Right ventricle myocardium inferior (tissue), 1 donor: ENCODE measurements around the gene NUPR1. TPM values are rescaled to one million over a fixed set of nuclear protein-coding genes. Genes with fewer than 3 reads are reported as not detected.
"Not testable (repeated sequence)": the region's sequence is repeated elsewhere in the genome, so short reads cannot be mapped to it uniquely, and the experiment has no call there.

Source experiments
- ATAC-seq: fragments of 200-7000 bp; cut with Tn5 transposase; one replicate; pipeline ENCODE4 v1.9.1; 2020; ENCODE audit warnings: mild to moderate bottlenecking, moderate library complexity
- DNase-seq: peaks from one replicate; pipeline ENCODE4 v3.0.0; 2021; ENCODE audit errors: missing footprints
- intact Hi-C: fragments of 100-400 bp; cut with DNase I; formaldehyde crosslinking; loops from one replicate; pipeline ENCODE4 v1.11.0; 2022
- total RNA-seq: library from RNA; stranded (reverse); fragmentation: NEBNext Ultra II Directional; extraction: Animal tissue kit (Norgen Biotek cat#: 25700); gene quantifications from one replicate; pipeline ENCODE4 v1.2.1, GENCODE V29; 2021
- donor health status: DM: no; HTN: yes; CAD: no; lungs with severe emphysema.

Gene NUPR1
- total RNA-seq, 1 donor from 2014 or later: 49.6 TPM

DNA sequence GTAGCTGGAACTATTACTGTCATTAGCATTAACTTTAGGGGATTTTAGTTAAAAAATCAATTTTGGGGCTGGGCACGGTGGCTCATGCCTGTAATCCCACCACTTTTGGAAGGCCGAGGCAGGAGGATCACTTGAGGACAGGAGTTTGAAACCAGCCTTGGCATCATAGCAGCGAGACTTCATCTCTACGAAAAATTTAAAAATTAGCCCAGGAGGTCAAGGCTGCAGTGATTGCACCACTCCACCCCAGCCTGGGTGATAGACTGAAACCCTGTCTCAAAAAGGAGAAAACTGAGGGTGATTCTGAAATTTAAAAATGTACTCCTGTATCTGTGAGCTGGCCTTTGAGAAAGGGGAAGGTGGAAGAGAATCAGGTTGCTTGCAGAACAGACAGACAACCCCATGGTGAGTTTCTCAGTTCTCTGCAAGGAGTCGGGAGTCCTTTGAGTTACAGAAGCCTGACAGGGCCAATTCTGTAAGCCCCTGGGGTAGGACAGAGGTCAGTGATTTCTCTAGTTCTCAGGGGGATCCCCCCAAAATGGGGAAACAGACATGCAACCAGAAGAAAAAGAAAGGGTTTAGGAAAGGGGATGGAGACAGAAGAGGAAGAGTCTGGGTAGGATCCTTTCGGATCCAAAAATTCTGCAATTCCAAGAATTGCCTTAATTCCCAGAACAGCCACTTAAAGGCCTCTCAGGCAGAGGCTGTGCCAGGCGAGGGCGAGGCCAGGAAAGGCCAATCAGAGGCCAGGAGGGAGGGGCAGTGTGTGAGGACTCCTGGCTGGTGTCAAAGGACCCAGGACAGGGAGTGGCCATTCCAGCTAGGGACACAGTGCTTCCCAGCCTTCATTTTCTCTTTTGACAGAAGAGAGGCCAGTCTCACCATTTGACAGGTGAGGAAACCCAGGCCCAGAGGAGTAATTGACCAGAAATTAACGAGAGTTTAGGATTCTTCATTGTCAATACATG, 6.7 kb downstream of the NUPR1 start:
- intact Hi-C loops: no loop called here
- DNase-seq (peak; percentile 92), ATAC-seq (peak; percentile 98)

DNA sequence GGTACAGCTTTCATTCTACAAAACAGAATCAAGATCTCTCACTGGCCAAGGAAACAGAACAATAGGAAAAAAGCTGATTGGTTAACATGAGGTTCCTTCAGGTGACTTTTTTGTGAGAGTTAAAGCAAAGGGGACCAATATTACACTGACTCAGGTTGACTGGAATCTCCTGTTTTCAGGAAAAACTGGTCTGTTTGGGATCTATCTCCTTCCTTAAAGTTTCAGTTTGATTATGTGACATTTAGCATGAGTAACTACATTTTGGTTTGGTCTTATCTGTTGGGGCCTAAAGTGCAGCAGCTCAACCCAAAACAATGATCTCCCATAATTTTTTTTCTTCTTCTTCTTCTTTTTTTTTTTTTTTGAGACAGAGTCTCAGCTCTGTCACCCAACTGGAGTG, 9.7 kb downstream of the NUPR1 start:
- intact Hi-C loops: no loop called here
- DNase-seq (no peak), ATAC-seq (no peak)

DNA sequence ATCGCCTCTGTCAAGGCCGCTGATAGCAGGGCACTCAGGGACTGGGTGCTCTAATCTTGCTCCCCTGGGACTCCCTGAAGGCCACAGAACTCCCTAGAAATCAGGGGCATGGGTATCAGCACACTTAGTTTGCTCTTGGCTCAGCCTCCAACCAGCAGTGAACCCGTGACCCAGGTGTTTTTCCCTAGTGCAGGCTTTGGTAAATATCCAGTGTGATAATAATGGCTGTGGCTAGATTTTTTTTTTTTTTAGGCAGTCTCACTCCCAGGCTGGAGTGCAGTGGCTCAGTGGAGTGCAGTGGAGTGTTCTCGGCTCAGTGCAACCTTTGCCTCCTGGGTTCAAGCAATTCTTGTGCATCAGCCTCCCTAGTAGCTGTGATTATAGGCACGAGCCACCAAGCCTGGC, 10.3 kb downstream of the NUPR1 start:
- no peak for DNase-seq
- no peak for ATAC-seq
- intact Hi-C loops: no loop called here

DNA sequence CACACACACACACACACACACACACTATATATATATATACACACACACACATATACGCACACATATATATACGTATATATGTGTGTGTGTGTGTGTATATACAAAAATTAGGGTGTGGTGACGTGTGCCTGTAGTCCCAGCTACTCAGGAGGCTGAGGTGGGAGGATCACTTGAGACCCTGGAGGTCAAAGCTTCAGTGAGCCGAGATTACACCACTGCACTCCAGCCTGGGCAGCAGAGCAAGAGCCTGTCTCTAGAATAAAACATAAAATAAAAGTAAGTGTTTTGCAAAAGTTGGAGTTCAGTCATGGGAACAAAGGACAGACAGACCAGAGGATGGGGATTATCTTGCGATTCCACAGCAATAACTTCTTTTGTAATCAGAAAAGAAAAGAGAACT, 10.8 kb downstream of the NUPR1 start:
- DNase-seq: no peak
- no peak for ATAC-seq
- intact Hi-C loops: no loop called here

DNA sequence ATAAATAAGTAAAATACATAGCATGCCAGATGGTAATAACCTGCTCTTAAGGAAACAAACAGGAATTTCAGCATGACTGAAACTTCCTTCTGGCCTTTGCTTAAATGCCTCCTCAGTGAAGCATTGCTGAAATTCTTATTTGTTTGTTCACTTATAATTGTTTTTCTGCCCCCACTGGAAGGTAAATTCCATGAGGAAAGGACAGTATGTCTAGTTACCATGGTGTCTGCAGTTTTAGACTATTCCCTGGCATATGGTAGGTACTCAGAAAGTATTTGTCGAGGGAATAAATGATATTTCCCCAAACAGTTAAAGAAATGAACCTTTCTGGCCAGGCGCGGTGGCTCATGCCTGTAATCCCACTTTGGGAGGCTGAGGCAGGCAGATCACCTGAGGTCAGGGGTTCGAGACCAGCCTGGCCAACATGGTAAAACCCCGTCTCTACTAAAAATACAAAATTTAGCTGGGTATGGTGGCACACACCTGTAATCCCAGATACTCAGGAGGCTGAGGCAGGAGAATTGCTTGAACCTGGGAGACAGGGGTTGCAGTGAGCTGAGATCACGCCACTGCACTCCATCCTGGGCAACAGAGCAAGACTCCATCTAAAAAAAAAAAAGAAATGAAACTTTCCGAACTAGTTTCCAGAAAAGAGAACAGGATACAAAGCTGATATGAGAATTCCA, 11.5 kb downstream of the NUPR1 start:
- intact Hi-C loops, ATAC-seq: not testable (repeated sequence)

DNA sequence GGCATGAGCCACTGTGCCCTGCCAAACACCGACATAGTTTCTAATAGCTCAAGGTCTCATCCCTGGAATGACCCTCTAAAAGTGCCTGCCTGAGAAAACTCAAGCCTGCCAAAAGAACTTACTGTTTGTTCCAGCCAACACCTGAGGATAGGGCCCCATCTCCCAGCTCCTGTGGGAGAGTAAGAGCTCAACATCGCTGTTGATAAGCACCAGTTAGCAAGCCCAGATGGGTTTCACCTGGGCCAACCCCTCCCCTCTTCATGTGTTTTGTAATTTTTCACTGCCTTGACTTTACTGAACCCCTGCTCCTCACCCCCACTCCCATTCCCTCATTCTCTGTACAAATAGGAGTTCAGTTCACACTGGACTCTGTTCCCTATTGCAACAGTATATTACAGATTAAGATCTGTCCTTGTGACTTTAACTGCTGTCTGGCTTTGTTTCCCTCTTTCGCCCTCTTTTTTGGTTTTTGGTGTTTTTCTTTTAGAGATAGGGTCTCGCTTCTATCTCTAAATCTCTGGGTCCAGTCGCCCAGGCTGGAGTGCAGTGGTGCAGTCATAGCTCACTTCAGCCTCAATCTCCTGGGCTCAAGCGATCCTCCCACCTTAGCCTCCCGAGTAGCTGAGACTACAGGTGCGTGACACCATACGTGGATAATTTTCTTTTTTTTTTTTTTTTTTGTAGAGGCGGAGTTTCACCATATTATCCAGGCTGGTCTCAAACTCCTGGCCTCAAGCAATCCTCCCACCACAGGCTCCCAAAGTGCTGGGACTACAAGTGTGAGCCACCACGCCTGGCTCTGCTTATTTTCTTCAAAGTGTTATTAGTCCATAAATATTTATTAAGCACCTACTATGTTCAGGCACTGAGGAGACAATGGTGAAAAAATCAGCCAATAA, 12.3 kb downstream of the NUPR1 start:
- DNase-seq: no peak
- ATAC-seq: no peak
- intact Hi-C loops: no loop called here

More for the DNA sequence above, 11.5 kb downstream of the NUPR1 start:
- not testable (repeated sequence) for DNase-seq

DNA sequence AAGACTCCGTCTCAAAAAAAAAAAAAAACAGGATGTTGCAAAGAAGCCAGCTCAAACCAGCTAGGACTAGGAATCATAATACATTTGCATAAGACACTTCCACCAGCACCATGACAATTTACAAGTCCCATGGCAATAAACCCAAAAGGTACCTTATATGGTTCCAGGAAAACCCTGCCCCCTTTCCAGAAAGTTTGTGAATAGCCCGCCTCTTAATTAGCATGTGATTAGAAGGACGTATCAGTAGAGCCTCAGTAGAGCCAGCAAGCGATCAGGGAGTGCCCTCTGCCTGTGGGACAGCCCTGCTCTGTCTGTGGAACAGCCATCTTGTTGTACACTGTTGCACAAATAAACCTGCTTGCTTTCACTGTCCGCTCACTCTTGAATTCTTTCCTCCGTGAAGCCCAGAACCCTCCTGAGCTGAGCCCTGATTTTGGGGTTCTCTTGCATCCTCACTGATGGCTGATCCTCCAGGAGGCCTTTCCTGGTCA, 14.0 kb downstream of the NUPR1 start:
- ATAC-seq: no peak
- no peak for DNase-seq
- intact Hi-C loops: no loop called here

DNA sequence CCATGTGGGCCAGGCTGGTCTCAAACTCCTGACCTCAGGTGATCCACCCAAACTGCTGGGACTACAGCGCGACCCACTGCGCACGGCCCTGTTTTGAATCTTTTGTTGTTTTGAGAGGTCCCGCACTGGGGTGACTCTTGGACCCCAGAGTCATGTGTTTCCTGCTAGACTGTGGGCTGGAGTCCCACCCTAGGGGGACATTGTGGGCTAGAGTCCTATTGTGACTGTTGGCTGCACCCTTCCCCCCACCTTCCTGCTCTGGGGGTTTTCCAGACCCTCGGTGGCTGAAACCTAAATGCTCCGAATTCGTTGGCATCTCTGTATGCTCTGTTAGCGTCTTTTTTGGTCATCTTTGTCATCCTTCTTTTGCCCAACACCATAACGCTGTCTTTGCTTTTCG, 16.0 kb downstream of the NUPR1 start:
- ATAC-seq (no peak), DNase-seq (no peak)
- intact Hi-C loops: no loop called here

DNA sequence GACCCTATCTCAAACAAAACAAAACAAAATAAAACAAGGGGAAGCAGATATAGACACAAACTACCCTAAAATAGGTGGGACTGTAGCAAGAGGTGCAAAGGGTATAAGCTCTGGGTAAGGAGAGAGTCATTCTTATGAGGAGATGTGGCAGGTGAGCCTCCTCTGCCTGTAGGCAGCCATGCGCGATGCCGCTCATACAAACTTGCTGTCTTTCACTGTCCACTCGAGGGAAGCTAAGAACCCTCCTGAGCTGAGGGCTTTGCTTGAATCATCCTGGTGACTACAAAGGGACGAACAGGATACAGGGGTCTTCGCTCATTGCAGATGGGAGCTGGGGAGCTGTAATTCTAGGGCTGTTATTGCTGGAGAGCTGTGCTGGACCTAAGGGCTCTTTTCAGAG, 17.3 kb downstream of the NUPR1 start:
- ATAC-seq (no peak), DNase-seq (no peak)
- intact Hi-C loops: no loop called here

DNA sequence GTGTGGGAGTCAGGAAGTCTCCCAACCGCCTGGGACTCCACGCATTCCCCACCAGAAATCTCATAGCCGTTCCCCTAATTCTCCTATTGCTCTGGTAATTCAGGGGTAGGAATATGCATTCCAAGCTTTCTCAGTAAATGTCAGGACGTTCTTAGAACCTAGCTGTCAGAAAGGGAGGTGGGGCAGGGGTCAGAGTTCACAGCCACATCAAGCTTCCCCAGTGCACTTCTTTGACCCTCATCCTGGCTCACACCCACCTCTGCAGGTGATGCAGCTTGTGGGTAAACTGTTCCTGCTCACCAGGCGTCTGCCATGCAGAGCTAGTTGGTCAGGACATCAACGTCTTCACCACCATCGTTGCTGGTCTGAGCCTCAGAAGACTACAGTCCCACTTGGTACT, 18.1 kb downstream of the NUPR1 start:
- no peak for DNase-seq
- no peak for ATAC-seq
- intact Hi-C loops: no loop called here

DNA sequence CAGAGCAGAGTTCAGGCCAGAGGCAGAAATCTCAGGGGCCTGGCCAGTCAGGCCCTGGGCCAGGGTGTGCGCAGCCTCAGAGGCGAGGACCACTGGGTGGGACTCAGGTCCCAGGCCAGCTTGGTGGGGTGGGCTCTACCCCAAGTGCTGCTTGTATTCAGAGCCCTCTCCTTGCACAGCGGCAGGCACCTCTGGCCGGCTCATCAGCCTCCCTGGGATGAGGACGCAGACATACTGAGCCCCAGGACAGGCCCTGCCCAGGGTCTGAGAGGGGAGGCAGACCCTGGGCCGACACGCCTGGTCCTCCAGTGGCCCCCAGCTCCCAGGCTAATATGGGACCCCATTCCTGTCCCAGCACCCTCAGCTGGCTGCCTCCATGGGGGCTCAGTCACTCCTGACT, 24.5 kb downstream of the NUPR1 start:
- ATAC-seq: no peak
- intact Hi-C loops: no loop called here

DNA sequence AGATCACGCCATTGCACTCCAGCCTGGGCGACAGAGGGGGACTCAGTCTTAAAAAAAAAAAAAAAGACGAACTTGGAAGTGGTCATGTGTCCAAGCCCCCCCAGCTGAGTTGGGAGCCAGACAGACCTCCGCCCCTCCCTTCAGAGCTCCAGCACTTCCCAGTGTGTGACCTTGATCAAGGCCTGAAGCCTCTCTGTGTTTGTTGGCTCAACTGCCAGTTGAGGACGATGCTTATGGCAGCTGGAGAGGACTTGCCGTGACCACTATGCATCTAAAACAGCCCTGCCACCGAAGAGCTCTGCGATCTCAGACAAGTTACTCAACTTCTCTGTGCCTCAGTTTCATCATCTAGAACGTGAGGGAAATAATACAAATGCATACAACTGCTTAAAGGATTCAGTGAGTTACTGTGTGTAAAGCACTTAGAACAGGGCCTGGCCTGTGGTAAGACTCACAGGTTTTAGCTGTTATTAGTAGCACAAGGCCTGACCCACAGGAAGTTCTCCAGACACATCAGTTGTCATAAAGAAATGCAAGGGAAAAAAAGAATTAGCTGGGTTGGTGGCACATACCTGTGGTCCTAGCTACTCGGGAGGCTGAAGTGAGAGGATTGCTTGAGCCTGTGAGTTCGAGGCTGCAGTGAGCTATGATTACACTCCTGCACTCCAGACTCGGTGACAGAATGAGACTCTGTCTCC, 25.1 kb downstream of the NUPR1 start:
- DNase-seq: no peak
- no peak for ATAC-seq
- intact Hi-C loops: no loop called here

More for the DNA sequence above, 24.5 kb downstream of the NUPR1 start:
- DNase-seq: no peak

DNA sequence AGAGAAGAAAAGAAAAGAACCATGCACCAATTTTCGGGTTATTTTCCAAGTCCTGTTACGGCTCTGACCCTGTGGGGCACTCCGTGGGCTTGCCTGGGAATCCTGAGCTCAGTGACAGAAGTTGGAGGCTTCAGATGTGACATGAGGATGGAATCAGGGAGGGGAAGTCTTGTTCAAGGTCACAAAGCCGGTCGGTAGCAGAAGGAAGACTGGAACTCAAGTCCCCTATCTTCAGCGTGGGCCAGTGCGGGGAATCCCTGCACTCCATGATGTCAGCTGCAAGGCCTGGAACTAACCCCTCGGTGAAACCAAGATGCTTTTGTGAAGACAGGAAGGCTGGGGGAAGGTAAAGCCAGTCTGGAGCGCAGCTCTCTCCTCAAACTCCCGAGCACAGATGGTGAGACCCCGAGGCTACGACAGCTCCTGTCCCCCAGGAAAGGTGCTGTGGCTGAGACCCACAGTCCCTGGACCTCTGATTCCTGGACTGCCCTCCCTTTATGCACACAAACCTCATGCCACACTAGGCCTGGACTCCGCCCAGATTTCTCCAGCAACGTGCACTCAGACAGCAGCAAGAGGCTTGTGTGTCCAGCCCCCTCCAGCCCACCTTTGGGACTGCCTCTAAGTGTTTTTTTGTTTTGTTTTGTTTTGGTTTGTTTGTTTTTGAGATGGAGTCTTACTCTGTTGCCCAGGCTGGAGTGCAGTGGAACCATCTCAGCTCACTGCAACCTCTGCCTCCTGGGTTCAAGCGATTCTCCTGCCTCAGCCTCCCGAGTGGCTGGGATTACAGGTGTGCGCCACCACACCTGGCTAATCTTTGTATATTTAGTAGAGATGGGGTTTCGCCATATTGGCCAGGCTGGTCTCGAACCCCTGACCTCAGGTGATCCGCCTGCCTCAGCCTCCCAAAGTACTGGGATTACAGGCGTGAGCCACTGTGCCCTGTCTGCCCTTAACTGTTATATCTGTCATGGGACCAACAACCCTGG, 26.7 kb downstream of the NUPR1 start:
- intact Hi-C loops: no loop called here
- DNase-seq (no peak), ATAC-seq (no peak)

DNA sequence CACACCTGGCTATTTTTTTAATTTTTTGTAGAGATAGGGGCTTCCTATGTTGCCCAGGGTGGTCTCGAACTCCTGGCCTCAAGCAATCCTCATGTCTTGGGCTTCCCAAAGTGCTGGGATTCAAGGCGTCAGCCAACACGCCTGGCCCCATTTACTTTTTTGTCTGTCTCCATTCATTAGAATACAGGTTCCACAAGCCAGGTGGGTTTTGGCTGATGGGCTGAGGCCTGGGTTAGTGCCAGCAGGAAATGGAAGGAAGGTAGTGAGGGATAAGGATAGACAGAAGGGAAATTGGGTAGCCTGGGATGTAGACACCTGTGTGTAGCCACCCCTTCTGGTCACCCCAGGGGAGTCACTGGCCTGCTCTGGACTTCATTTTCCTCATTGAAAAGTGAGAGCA, 27.7 kb downstream of the NUPR1 start:
- DNase-seq (no peak), ATAC-seq (no peak)
- intact Hi-C loops: no loop called here

DNA sequence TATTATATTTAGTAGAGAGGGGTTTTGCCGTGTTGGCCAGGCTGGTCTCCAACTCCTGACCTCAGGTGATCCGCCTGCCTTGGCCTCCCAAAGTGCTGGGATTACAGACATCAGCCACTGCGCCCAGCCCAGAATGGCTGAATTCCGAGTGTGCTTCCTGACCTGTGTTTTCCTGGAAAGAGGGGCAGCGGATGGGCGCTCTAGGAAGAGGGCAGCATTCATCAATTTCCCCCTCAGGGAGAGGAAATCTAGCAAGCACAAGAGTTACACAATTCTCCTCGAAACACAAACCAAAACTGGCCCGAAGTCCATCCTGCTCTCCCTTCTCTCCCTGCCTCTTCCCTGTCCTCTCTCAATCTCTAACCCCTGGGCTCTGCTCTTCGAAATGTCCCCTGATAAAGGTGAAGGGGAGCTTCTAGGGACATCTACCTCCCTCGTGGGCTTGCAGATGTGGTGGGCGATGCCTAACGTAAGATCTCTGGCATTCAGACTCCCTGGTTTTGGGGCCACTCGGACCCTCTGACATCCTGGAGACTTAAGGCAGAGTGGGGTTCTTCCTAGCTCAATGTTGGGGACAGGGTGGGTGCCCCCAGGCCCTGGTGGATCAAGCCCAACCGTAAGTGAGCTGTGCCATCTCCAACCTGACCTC, 33.2 kb downstream of the NUPR1 start:
- DNase-seq (no peak), ATAC-seq (no peak)
- intact Hi-C loops: no loop called here

DNA sequence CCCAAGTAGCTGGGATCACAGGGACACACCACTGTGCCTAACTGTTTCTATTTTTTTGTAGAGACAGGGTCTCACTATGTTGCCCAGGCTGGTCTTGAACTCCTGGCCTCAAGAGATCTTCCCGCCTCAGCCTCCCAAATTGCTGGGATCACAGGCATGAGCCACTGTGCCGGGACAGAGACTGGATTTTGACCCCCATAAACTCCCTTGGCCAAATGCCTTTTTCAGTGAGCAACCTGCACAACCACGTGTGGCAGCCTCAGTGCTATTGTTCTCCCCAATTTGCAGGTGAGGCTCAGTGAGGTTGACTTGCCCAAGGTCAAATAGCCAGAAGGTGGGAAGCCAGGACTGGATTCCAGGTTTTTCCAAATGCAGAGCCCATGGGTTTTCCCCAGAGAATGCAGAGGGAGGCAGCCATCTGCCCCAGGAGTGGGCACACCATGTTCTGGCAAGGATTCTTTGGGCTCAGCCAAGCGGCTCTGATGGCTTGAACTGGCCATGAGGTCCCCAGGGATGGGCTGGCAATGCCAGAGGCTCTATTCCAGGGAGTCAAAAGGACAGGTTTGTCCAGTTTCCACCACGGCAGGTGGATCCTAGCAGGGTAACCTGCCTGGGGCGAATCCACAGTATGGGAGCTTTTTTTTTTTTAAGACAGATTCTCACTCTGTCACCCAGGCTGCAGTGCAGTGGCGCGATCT, 33.9 kb downstream of the NUPR1 start:
- no peak for DNase-seq
- intact Hi-C loops: no loop called here
- ATAC-seq: no peak
